ENCODE measurements around the gene EFHD2.

EFHD2 gene

GRCh38 chr1:15424146-15424667 lies 14.5 kb downstream of the EFHD2 start:
- Histone ChIP-seq H3K36me3 (ENCODE audit: control insufficient read depth, insufficient read depth, low read length) (no peaks in the 10 kb centered on the region), H3K18ac (ENCODE audit: low read length) (no peak overlapping the region), H3K27me3 (ENCODE audit: insufficient read depth, low read length, poor library complexity) (no peaks in the 10 kb centered on the region), H3K79me2 (ENCODE audit: control insufficient read depth, insufficient read depth, low read length) (no peaks in the 10 kb centered on the region), H3K4ac (ENCODE audit: low read depth, low read length) (no peak overlapping the region), H4K8ac (ENCODE audit: low read depth, low read length) (no peak overlapping the region), H2AK5ac (ENCODE audit: low read length) (no peak overlapping the region), H3K79me1 (ENCODE audit: low read length) (no peaks in the 10 kb centered on the region), H3K4me3 (ENCODE audit: low read length) (no peak overlapping the region), H2BK15ac (replicated peaks; ENCODE audit: low read depth) (no peak overlapping the region), H3K27ac (ENCODE audit: low read depth, low read length) (no peak overlapping the region), H3K23ac (ENCODE audit: low read length) (no peak overlapping the region), H3K4me2 (ENCODE audit: low read length) (no peak overlapping the region), H2BK5ac (ENCODE audit: low read length) (no peak overlapping the region), H4K5ac (ENCODE audit: low read length) (no peak overlapping the region), H3K4me1 (ENCODE audit: control insufficient read depth, low read depth, low read length) (no peaks in the 10 kb centered on the region), H3K56ac (ENCODE audit: low read length) (no peak overlapping the region), H3K9ac (ENCODE audit: low read length) (no peak overlapping the region), H2BK120ac (ENCODE audit: low read depth, low read length) (no peak overlapping the region)
- no CpG with 5 or more reads among the region's 13 CpGs for WGBS (ENCODE audit: extremely low coverage, insufficient coverage, low lambda C conversion rate)
- no peak for DNase-seq

DNA sequence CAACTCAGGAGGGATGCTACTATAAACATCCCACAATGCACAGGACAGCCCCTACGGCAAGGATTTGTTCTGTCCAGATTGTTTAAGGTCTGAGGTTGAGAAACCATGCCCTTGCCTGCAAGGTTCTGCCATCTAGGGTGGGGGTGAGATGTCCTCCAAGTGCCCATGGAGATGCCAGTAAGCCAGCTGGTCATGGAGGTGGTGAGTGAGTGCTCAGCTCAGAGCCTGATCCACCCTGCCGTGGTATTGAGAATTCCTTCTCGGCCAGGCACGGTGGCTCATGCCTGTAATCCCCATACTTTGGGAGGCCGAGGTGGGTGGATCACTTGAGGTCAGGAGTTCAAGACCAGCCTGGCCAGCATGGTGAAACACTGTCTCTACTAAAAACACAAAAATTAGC lies 15.3 kb downstream of the EFHD2 start:
- Histone ChIP-seq H3K27ac (ENCODE audit: low read depth, low read length) (no peak overlapping the region), H2BK5ac (ENCODE audit: low read length) (no peak overlapping the region), H3K27me3 (ENCODE audit: insufficient read depth, low read length, poor library complexity) (no peaks in the 10 kb centered on the region), H3K36me3 (ENCODE audit: control insufficient read depth, insufficient read depth, low read length) (no peaks in the 10 kb centered on the region), H3K4me1 (ENCODE audit: control insufficient read depth, low read depth, low read length) (no peaks in the 10 kb centered on the region), H3K9ac (ENCODE audit: low read length) (no peak overlapping the region), H3K56ac (ENCODE audit: low read length) (no peak overlapping the region), H3K23ac (ENCODE audit: low read length) (no peak overlapping the region), H3K79me1 (ENCODE audit: low read length) (no peaks in the 10 kb centered on the region), H3K79me2 (ENCODE audit: control insufficient read depth, insufficient read depth, low read length) (no peaks in the 10 kb centered on the region), H3K4me2 (ENCODE audit: low read length) (no peak overlapping the region), H4K8ac (ENCODE audit: low read depth, low read length) (no peak overlapping the region), H2BK15ac (replicated peaks; ENCODE audit: low read depth) (no peak overlapping the region), H2AK5ac (ENCODE audit: low read length) (no peak overlapping the region), H3K18ac (ENCODE audit: low read length) (no peak overlapping the region), H3K4ac (ENCODE audit: low read depth, low read length) (no peak overlapping the region), H4K5ac (ENCODE audit: low read length) (no peak overlapping the region), H2BK120ac (ENCODE audit: low read depth, low read length) (no peak overlapping the region), H3K4me3 (ENCODE audit: low read length) (no peak overlapping the region)
- no CpG with 5 or more reads among the region's 5 CpGs for WGBS (ENCODE audit: extremely low coverage, insufficient coverage, low lambda C conversion rate)
- DNase-seq = no peak

GRCh38 chr1:15425521-15425920 lies 15.8 kb downstream of the EFHD2 start:
- Histone ChIP-seq H3K18ac (ENCODE audit: low read length) (no peak overlapping the region), H4K8ac (ENCODE audit: low read depth, low read length) (no peak overlapping the region), H3K4me1 (ENCODE audit: control insufficient read depth, low read depth, low read length) (no peaks in the 10 kb centered on the region), H3K4me2 (ENCODE audit: low read length) (no peak overlapping the region), H2BK120ac (ENCODE audit: low read depth, low read length) (no peak overlapping the region), H3K36me3 (ENCODE audit: control insufficient read depth, insufficient read depth, low read length) (no peaks in the 10 kb centered on the region), H3K79me1 (ENCODE audit: low read length) (no peaks in the 10 kb centered on the region), H3K4me3 (ENCODE audit: low read length) (no peak overlapping the region), H3K4ac (ENCODE audit: low read depth, low read length) (no peak overlapping the region), H3K23ac (ENCODE audit: low read length) (no peak overlapping the region), H2AK5ac (ENCODE audit: low read length) (no peak overlapping the region), H3K27ac (ENCODE audit: low read depth, low read length) (no peak overlapping the region), H3K79me2 (ENCODE audit: control insufficient read depth, insufficient read depth, low read length) (no peaks in the 10 kb centered on the region), H2BK15ac (replicated peaks; ENCODE audit: low read depth) (no peak overlapping the region), H3K27me3 (ENCODE audit: insufficient read depth, low read length, poor library complexity) (no peaks in the 10 kb centered on the region), H2BK5ac (ENCODE audit: low read length) (no peak overlapping the region), H3K56ac (ENCODE audit: low read length) (no peak overlapping the region), H3K9ac (ENCODE audit: low read length) (no peak overlapping the region), H4K5ac (ENCODE audit: low read length) (no peak overlapping the region)
- no peak for DNase-seq
- WGBS (ENCODE audit: extremely low coverage, insufficient coverage, low lambda C conversion rate) = no CpG with 5 or more reads among the region's 10 CpGs

- no CpG with 5 or more reads among the region's 6 CpGs for WGBS (ENCODE audit: extremely low coverage, insufficient coverage, low lambda C conversion rate)
- Histone ChIP-seq H3K79me2 (ENCODE audit: control insufficient read depth, insufficient read depth, low read length) (no peaks in the 10 kb centered on the region), H2AK5ac (ENCODE audit: low read length) (no peak overlapping the region), H3K23ac (ENCODE audit: low read length) (no peak overlapping the region), H4K5ac (ENCODE audit: low read length) (no peak overlapping the region), H3K4ac (ENCODE audit: low read depth, low read length) (no peak overlapping the region), H3K79me1 (ENCODE audit: low read length) (no peaks in the 10 kb centered on the region), H3K18ac (ENCODE audit: low read length) (no peak overlapping the region), H3K9ac (ENCODE audit: low read length) (no peak overlapping the region), H2BK5ac (ENCODE audit: low read length) (no peak overlapping the region), H3K4me1 (ENCODE audit: control insufficient read depth, low read depth, low read length) (no peaks in the 10 kb centered on the region), H2BK15ac (replicated peaks; ENCODE audit: low read depth) (no peak overlapping the region), H2BK120ac (ENCODE audit: low read depth, low read length) (no peak overlapping the region), H3K4me2 (ENCODE audit: low read length) (no peak overlapping the region), H3K36me3 (ENCODE audit: control insufficient read depth, insufficient read depth, low read length) (no peaks in the 10 kb centered on the region), H4K8ac (ENCODE audit: low read depth, low read length) (no peak overlapping the region), H3K56ac (ENCODE audit: low read length) (no peak overlapping the region), H3K27me3 (ENCODE audit: insufficient read depth, low read length, poor library complexity) (no peaks in the 10 kb centered on the region), H3K4me3 (ENCODE audit: low read length) (no peak overlapping the region), H3K27ac (ENCODE audit: low read depth, low read length) (no peak overlapping the region)
- no peak for DNase-seq
Observed at GRCh38 chr1:15425958-15426357, 16.3 kb downstream of the EFHD2 start.

GRCh38 chr1:15426492-15427279 lies 17.0 kb downstream of the EFHD2 start:
- H2AK5ac ChIP-seq (ENCODE audit: low read length) = no peak overlapping the region
- no peaks in the 10 kb centered on the region for H3K36me3 ChIP-seq (ENCODE audit: control insufficient read depth, insufficient read depth, low read length)
- H3K4ac ChIP-seq (ENCODE audit: low read depth, low read length) = no peak overlapping the region
- no peak overlapping the region for H2BK120ac ChIP-seq (ENCODE audit: low read depth, low read length)
- H4K5ac ChIP-seq (ENCODE audit: low read length) = no peak overlapping the region
- no peak overlapping the region for H2BK15ac ChIP-seq (replicated peaks; ENCODE audit: low read depth)
- no peak overlapping the region for H3K9ac ChIP-seq (ENCODE audit: low read length)
- no peak overlapping the region for H2BK5ac ChIP-seq (ENCODE audit: low read length)
- WGBS (ENCODE audit: extremely low coverage, insufficient coverage, low lambda C conversion rate) = no CpG with 5 or more reads among the region's 30 CpGs
- no peaks in the 10 kb centered on the region for H3K4me1 ChIP-seq (ENCODE audit: control insufficient read depth, low read depth, low read length)
- no peak overlapping the region for H3K56ac ChIP-seq (ENCODE audit: low read length)
- no peak overlapping the region for H4K8ac ChIP-seq (ENCODE audit: low read depth, low read length)
- H3K4me3 ChIP-seq (ENCODE audit: low read length) = no peak overlapping the region
- peak; percentile 55 for DNase-seq
- no peaks in the 10 kb centered on the region for H3K79me2 ChIP-seq (ENCODE audit: control insufficient read depth, insufficient read depth, low read length)
- H3K27me3 ChIP-seq (ENCODE audit: insufficient read depth, low read length, poor library complexity) = no peaks in the 10 kb centered on the region
- no peak overlapping the region for H3K27ac ChIP-seq (ENCODE audit: low read depth, low read length)
- no peak overlapping the region for H3K23ac ChIP-seq (ENCODE audit: low read length)
- no peak overlapping the region for H3K4me2 ChIP-seq (ENCODE audit: low read length)
- H3K79me1 ChIP-seq (ENCODE audit: low read length) = no peaks in the 10 kb centered on the region
- H3K18ac ChIP-seq (ENCODE audit: low read length) = no peak overlapping the region

DNA sequence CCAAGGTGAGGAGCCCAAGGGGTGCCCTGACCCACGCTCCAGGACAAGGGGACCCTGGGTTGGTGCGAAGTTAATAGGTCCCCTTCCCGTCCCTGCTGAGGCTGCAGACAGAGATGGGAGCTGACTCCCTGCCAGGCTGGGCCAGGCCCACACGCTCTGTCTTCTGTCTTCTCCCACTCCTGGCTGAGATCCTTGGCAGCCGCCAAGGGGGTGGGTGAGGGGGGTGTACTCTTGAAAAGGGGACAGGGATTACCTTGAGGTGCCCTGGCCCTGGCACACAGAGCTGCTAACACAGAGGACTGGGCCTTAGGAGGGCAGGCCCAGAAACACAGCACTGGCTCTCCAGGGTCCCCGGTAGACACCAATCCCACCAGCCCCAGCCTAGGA lies 17.6 kb downstream of the EFHD2 start:
- no peak overlapping the region for H2BK15ac ChIP-seq (replicated peaks; ENCODE audit: low read depth)
- no peak overlapping the region for H3K9ac ChIP-seq (ENCODE audit: low read length)
- no peaks in the 10 kb centered on the region for H3K79me1 ChIP-seq (ENCODE audit: low read length)
- H3K4me2 ChIP-seq (ENCODE audit: low read length) = no peak overlapping the region
- DNase-seq = no peak
- H2BK5ac ChIP-seq (ENCODE audit: low read length) = no peak overlapping the region
- no peak overlapping the region for H3K27ac ChIP-seq (ENCODE audit: low read depth, low read length)
- no peak overlapping the region for H2BK120ac ChIP-seq (ENCODE audit: low read depth, low read length)
- no peak overlapping the region for H3K4me3 ChIP-seq (ENCODE audit: low read length)
- H3K56ac ChIP-seq (ENCODE audit: low read length) = no peak overlapping the region
- no peaks in the 10 kb centered on the region for H3K36me3 ChIP-seq (ENCODE audit: control insufficient read depth, insufficient read depth, low read length)
- no CpG with 5 or more reads among the region's 6 CpGs for WGBS (ENCODE audit: extremely low coverage, insufficient coverage, low lambda C conversion rate)
- H3K27me3 ChIP-seq (ENCODE audit: insufficient read depth, low read length, poor library complexity) = no peaks in the 10 kb centered on the region
- H3K4ac ChIP-seq (ENCODE audit: low read depth, low read length) = no peak overlapping the region
- no peak overlapping the region for H2AK5ac ChIP-seq (ENCODE audit: low read length)
- H3K4me1 ChIP-seq (ENCODE audit: control insufficient read depth, low read depth, low read length) = no peaks in the 10 kb centered on the region
- H3K18ac ChIP-seq (ENCODE audit: low read length) = no peak overlapping the region
- no peak overlapping the region for H4K8ac ChIP-seq (ENCODE audit: low read depth, low read length)
- no peak overlapping the region for H4K5ac ChIP-seq (ENCODE audit: low read length)
- no peak overlapping the region for H3K23ac ChIP-seq (ENCODE audit: low read length)
- H3K79me2 ChIP-seq (ENCODE audit: control insufficient read depth, insufficient read depth, low read length) = no peaks in the 10 kb centered on the region
